Liver (tissue), 3 donors: ENCODE measurements around the gene UPF1.
A peak's percentile ranks its signal among the peaks of the same experiment; 100 is the strongest.

Source experiments
- FOXA1 ChIP-seq: IDR thresholded peaks from 2 replicates; pipeline ENCODE4 v1.6.1; 2016; ENCODE audit warnings: antibody characterized with exemption
- GABPA ChIP-seq, 2 donors: IDR thresholded peaks in 1 of 2; conservative IDR thresholded peaks in 1 of 2; 2 replicates each; pipeline ENCODE4 v1.6.1; 2016; ENCODE audit warnings: antibody characterized with exemption in 2 of 2, mild to moderate bottlenecking in 1 of 2, moderate library complexity in 1 of 2
- REST ChIP-seq: IDR thresholded peaks from 2 replicates; pipeline ENCODE4 v1.6.1; 2016; ENCODE audit warnings: antibody characterized with exemption, mild to moderate bottlenecking
- SP1 ChIP-seq: IDR thresholded peaks from 2 replicates; pipeline ENCODE4 v1.6.1; 2018; ENCODE audit warnings: antibody characterized with exemption, mild to moderate bottlenecking
- TAF1 ChIP-seq: conservative IDR thresholded peaks from 2 replicates; pipeline ENCODE4 v1.6.1; 2016; ENCODE audit warnings: antibody characterized with exemption, mild to moderate bottlenecking
- TF ChIP-seq, protein P1 (sequence below): fragments of 150-350 bp; IDR thresholded peaks from 2 replicates; pipeline ENCODE4 v1.5.1; 2017; ENCODE audit warnings: improper control_type of control experiment, low read depth, low read length; ENCODE audit not compliant: missing input control
- TF ChIP-seq, protein P2 (sequence below): IDR thresholded peaks from 2 replicates; pipeline ENCODE4 v1.6.1; 2016; ENCODE audit warnings: antibody characterized with exemption
- donor health status: healthy.
- donor health status: healthy.

GRCh38 chr19:18833849-18834643 is 2.3 kb downstream of the UPF1 start:
- TF ChIP-seq, protein P1, sequence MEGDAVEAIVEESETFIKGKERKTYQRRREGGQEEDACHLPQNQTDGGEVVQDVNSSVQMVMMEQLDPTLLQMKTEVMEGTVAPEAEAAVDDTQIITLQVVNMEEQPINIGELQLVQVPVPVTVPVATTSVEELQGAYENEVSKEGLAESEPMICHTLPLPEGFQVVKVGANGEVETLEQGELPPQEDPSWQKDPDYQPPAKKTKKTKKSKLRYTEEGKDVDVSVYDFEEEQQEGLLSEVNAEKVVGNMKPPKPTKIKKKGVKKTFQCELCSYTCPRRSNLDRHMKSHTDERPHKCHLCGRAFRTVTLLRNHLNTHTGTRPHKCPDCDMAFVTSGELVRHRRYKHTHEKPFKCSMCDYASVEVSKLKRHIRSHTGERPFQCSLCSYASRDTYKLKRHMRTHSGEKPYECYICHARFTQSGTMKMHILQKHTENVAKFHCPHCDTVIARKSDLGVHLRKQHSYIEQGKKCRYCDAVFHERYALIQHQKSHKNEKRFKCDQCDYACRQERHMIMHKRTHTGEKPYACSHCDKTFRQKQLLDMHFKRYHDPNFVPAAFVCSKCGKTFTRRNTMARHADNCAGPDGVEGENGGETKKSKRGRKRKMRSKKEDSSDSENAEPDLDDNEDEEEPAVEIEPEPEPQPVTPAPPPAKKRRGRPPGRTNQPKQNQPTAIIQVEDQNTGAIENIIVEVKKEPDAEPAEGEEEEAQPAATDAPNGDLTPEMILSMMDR: no peak
- TF ChIP-seq, protein P2, sequence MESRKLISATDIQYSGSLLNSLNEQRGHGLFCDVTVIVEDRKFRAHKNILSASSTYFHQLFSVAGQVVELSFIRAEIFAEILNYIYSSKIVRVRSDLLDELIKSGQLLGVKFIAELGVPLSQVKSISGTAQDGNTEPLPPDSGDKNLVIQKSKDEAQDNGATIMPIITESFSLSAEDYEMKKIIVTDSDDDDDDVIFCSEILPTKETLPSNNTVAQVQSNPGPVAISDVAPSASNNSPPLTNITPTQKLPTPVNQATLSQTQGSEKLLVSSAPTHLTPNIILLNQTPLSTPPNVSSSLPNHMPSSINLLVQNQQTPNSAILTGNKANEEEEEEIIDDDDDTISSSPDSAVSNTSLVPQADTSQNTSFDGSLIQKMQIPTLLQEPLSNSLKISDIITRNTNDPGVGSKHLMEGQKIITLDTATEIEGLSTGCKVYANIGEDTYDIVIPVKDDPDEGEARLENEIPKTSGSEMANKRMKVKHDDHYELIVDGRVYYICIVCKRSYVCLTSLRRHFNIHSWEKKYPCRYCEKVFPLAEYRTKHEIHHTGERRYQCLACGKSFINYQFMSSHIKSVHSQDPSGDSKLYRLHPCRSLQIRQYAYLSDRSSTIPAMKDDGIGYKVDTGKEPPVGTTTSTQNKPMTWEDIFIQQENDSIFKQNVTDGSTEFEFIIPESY: no peak
- TF ChIP-seq REST (peak; percentile 16), SP1 (peak; percentile 22), GABPA (IDR thresholded peaks at IDR 0.05 in 1 of 2, conservative IDR thresholded peaks at IDR 0.05 in 1 of 2) (no peak), TAF1 (no peak), FOXA1 (no peak)
